Measurements from ENCODE around the gene GNG12.

DNA sequence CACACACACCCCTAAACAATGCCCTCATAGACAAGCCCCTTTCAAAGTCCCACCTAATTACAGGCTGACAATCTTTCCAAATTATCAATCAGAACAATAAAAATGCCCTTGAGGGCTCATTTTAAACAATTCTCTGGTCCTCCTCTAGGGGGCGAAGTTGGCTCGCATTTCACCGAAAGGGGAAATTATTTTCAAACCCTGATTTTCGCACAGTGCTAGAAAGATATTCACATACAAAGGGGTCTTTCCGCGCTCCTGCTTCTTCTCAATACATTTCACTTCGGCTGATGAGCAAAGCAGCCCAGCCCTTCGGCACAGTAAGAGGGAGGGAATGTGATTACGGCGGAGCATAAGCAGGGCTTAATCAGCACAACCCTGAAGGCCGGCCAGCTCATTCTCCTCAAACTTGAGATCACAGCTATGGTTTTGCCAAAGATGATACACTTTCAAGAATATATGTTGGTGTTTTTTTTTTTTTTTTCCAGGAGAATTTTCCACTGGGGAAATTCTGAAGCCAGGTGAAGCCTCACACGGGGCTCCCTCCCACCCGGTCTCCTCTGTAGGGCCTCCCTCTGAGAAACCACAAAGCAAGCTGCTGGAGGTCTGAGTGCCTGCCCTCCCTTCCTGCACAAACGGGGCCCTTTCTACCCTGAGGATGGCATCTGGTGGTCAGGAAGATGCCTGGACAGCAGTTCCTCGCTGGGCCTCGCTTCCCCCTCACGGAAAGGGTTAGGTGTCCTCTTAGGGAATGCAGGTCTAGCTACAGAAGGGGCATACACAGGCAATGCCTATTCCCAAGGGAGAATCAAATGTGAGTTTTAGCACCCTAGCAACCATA is 66.9 kb downstream of the GNG12 start:
- no peak for TF ChIP-seq POLR2AphosphoS5 (IDR thresholded peaks at IDR 0.05; ENCODE audit: low read depth, low read length)
- TF ChIP-seq POLR2A (IDR thresholded peaks at IDR 0.05; ENCODE audit: low read depth, low read length): no peak
- no peak for TF ChIP-seq TAF1 (IDR thresholded peaks at IDR 0.05; ENCODE audit: borderline replicate concordance, low read depth, low read length)
